ENCODE data around the gene ZBTB39.

DNA sequence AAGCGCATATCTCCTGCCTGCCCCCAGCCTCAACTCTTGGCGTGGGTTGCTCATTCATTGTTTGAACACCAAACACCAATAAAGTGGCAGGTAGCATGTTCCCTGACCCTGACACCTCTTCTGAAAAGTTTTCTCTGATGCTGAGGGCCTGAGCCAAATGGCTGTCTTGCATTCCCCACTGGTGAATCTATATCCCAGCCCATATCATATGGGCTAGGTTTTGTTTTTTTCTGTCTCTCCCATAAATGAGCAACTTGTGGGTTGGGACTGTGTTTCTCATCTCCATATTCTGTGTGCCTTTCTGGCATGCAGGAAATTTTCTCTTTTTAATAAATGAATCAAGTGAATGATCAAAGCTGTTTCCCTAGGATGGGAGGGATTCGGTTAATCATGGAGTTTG lies 38.5 kb upstream of the ZBTB39 start:
- TF ChIP-seq, protein P1, sequence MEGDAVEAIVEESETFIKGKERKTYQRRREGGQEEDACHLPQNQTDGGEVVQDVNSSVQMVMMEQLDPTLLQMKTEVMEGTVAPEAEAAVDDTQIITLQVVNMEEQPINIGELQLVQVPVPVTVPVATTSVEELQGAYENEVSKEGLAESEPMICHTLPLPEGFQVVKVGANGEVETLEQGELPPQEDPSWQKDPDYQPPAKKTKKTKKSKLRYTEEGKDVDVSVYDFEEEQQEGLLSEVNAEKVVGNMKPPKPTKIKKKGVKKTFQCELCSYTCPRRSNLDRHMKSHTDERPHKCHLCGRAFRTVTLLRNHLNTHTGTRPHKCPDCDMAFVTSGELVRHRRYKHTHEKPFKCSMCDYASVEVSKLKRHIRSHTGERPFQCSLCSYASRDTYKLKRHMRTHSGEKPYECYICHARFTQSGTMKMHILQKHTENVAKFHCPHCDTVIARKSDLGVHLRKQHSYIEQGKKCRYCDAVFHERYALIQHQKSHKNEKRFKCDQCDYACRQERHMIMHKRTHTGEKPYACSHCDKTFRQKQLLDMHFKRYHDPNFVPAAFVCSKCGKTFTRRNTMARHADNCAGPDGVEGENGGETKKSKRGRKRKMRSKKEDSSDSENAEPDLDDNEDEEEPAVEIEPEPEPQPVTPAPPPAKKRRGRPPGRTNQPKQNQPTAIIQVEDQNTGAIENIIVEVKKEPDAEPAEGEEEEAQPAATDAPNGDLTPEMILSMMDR (IDR thresholded peaks at IDR 0.05) = no peak
- TF ChIP-seq POLR2A (IDR thresholded peaks at IDR 0.05) = no peak

Data from thyroid gland (tissue), 4 donors.